Activated CD4-positive, CD25-positive, alpha-beta regulatory T cell treated with anti-CD3 and anti-CD28 coated beads, Interleukin-2, amount 50 U/mL, for 24 hours (primary cell): Measurements from ENCODE around the gene STK39.
"Not testable (repeated sequence)": the region's sequence is repeated elsewhere in the genome, so short reads cannot be mapped to it uniquely, and the experiment has no call there.

Source experiments
- ATAC-seq, 2 donors: fragments of 150-1000 bp; cut with Tn5 transposase; one replicate each; pipeline ENCODE4 v1.10.0; 2021; ENCODE audit warnings: mild to moderate bottlenecking in 1 of 2, moderate library complexity in 1 of 2

The STK39 gene

DNA sequence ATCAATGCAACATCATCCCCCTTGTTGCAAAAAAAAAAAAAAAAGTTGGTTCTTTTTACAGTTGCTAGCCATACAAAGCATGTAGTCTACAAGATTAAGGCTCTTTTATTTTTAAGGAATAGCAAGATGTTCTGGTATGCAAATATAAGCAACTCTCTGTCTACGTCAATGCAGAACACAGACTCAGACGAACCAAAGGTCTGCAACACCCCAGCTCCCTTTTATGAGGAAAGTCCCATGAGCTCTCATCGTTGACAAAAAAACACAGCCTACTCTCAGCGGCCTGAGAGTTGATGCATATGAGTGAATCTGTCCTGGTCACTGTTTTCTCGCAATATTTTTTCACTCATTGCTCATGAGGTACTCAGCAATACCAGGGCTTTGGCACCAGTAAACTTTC, 112.9 kb downstream of the STK39 start:
- ATAC-seq, result no peak

DNA sequence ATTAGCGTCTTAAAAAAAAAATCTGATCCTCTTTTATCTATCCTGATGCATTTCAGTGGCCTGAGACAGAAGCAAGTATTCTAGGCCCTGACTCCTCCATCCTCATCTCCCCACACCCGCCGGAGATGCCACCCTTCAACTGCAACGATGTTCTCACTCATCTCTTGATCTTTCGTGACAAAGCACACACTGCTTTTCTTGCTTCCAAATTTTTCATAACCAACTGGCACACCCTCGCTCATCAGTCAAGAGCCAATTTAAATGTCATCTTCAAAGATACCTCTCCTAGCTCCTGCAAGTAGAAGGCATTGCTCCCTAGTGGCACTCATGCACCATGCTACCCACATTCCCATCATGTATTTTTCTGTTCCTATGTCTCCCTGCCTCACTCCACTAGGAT, 115.0 kb downstream of the STK39 start:
- ATAC-seq, result no peak

DNA sequence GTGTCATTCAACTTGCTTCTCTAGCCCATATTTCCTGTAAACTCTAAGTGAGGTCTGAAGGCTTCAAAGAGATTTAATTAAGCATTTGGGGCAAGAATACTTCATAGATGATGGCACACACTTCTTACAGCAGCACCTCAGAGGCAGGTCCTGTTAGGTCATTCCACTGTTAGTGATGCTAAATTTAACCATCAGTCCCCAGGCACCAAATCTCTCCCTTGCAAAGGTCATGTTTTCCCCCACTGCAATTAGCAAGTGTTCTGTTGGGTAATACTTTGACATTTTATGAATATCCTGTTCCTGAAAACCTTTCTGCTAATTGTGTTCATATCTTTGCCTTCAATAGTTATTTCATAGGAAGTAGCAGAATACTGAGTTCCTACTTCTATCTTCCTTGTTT, 117.0 kb downstream of the STK39 start:
- ATAC-seq, result no peak

DNA sequence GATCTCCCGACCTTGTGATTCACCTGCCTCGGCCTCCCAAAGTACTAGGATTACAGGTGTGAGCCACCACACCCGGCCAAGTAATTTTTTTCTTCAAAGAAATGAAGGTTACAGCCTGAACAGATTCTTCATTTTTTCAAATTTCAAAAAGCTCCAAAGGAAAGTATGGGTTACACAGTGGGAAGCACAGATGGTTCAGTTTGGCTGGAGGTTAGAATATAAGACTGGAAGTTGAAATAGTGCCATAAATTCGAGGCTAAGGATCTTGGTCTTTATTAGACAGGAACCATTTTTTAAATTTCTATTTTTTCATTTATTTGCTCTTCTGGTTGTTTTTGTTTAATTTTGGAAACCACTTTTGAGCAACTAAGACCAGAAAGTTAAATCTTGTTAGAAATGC, 120.0 kb downstream of the STK39 start:
- ATAC-seq, result no peak

DNA sequence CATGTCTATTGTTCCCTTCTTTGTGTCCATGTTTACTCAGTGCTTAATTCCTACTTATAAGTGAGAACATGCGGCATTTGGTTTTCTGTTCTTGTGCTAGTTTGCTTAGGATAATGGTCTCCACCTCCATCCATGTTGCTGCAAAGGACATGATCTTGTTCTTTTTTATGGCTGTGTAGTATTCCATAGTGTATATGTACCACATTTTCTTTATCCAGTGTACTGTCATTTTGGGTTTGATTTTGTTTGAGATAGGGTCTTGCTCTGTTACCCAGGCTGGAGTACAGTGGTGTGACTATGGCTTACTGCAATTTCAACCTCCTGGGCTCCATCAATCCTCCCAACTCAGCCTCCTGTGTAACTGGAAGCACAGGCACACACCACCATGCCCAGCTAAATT, 125.2 kb downstream of the STK39 start:
- not testable (repeated sequence) for ATAC-seq

DNA sequence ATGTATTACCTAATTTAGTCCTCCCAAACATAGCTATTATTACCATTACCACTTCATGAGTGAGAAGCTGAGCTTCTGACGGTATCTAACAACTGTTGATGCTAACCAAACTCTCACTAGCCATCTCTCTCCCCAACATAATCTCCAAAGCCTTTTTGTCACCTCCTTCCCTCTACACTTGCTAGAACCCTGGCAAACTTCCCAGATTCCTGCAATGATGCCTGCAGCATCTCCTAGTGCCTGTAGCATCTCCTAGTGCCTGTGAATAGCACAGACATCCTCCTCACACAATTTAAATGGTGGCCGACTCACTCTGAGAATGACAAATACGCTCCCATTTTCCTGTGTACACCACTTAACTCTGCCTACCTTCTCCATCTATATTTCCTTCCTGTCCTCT, 126.7 kb downstream of the STK39 start:
- ATAC-seq, result no peak

DNA sequence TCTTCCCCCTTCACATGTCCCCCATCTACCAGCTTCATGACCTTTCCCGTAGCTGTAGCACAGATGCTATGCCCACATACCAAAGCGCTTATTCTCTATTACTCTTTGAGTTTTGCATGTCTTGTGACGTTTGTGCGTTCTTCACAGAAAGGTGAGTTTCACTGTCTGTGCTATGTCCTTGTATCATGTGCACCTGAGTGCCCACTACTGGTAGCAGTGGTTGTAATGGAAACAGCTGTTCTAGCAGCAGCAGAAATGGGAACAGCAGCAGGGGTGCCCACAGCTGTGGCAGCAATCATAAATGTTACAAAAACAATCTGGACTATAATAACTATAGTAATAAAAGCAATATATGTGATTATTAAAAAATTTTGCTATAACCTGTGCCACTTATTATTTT, 127.1 kb downstream of the STK39 start:
- no peak for ATAC-seq

DNA sequence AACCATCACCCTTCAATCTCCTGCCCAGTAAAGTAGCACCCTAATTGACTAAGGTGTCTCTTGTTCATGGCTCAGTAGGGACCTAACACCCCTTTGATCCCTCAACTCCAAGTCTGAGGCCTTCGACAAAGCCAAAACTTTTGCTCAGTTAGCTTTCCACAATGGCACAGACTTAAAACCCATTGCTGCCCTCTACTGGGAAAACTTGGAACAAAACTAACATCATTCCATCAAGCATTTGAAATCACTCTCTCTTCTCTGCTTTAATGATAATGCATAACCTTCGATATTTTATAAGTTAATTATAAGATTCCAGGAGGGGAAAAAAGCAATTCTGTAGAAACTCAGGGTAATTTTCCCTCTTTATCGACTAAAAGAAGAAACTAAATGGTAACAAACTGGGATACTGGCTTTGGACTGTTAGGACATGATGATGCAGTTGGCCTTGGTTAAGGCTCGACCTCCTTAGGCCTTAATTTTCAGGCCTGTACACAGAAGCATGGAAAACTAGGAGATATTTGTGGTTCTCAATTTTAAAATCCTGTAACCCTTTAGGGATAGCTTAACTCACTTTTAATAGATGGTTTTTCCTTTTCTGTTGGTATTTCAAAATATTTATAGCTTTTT, 127.8 kb downstream of the STK39 start:
- no peak for ATAC-seq

DNA sequence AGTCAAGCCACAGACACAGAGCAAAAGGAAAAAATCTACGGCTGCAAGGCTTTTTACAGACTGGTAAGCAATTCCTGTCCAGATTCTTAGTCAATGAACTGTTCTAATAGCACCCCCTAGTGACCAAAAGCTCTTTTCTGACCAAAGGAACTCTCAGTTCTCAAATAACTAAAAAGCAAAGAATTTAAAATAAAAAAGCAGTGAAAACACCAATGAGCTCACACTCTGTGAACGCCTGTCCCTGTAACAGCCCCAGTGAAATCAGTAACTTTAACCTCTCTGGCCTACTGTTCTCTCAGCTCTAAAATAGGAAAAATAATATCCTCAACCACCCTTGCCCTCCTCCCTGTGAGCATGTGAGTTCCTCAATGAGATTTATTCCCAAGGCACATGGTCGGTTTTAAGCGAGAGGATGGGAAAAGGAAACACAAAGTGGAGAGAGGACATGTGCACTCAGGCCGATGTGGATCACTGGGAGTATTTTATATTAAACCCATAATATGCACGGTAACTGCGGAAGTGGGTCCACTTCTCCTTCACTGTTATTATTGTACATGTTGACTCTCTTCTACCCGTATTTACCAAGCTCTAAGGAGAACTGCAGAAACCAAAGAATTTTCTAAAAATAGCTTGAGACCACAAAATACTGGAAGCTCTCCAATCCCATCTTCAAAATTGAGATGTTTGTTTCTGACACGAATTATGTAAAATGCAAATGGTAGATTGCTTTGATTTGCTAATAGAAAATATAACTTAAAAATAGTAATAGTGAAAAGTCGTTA, 128.5 kb downstream of the STK39 start:
- peak in 1 of 2 donors; percentile 36 for ATAC-seq

DNA sequence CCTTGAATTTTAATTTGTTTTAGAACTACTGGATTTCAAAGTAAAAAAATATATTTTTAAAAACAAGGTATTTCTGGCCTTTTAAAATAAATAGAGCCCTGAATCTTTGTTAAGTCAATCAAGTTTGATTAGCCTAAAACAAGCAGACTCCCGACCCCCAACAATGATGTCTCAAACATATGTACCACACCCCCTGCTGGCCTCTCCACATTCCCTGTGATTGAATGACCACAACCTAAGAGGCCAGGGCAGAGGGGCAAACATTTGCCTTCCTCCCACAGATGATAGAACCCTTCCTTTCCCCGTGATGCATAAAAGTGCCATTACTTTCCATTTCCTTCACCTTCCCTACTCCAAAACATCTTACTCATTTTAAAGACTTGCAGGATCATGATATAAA, 130.9 kb downstream of the STK39 start:
- ATAC-seq, result no peak

DNA sequence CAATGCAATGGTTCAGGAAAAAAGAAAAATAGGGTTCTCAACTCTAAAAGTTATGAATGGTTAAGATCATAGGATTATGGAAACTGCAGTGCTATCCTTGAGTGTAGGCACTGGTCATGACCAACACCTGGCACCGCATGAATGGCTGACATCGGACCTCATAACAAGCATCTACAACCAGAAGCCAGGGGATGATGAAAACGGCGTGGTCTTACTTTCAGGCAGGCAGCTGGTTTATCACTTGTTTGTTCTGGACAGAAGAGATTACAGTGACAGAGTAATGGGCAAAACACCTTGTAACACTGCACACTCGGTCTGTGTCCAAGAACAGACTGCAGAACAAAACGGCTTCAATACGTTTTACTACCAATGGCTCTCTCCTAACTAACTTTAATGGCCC, 132.8 kb downstream of the STK39 start:
- no peak for ATAC-seq

DNA sequence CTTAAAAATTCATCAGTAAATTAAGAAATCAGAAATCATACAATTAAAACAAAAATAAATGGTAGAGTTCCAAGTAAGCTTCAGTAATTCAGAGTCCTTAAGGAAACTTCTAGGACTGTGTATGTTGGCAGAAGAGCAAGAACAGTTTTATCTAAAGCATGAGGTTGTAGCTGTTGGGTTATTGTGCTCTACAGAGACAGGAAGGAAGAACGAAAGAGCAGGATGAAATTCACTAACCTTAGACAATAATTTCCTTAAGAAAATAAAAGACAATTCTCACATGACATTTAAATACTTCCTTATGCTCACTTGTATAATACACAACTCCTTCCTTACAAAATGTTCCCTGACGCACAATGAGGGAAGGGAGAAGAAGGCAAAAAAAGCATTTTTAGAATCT, 133.4 kb downstream of the STK39 start:
- no peak for ATAC-seq

DNA sequence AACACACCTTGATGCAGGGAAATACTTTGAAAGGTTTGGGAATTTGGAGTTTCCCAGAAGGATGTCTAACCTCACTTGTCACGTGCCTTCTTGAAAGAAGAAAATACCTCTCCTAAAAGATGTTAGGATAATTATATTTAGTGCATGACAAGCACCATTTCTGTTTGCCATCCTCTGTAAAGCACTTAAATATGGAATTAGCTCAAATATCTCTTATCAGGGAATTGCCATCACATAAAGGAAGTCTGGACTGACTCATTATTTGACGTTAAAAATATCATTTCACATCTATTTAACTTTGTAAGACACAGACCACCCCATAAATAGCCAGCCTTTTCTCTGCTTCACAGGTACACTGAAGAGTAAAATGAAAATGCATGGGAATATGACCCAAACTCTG, 140.1 kb downstream of the STK39 start:
- ATAC-seq, result no peak

DNA sequence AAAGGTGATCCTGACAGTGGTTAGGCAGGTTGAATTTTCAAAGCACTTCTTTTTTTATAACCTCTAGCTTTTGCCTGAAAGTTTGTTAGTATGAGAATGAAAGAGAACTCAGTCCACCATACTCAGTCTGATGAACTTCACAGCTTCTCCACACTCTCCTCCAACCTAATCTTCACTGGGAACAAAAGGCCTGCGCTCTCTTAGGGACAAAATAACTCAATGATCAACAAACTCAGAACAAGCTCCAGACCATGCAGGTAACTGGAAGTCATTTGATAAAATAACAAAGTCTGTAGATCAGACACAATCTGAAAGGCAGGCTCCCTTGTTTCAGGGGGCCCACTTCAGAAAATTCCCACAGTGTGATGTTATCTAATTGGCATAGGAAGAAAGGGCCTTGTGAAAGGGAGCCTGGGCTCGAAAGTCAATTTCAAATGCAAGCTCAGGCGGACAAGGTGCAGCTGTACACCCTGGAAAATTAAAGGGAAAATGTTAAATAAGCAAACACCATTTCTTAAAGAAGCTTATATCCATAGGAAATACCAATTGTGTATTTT, 142.2 kb downstream of the STK39 start:
- no peak for ATAC-seq

DNA sequence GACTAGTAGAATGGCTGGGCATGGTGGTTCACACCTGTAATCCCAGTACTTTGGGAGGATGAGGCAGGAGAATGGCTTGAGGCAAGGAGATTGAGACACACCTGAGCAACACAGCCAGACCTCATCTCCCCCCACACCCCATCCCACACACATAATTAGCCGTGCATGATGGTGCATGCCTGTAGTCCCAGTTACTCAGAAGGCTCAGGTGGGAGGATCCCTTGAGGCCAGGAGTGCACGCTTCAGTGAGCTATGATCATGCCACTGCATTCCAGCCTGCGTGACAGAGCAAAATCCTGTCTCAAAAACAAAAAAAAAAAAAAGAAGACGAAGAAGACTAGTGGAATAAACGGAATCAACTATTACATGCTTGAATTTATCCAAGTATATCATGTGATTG, 150.0 kb downstream of the STK39 start:
- ATAC-seq, result no peak

DNA sequence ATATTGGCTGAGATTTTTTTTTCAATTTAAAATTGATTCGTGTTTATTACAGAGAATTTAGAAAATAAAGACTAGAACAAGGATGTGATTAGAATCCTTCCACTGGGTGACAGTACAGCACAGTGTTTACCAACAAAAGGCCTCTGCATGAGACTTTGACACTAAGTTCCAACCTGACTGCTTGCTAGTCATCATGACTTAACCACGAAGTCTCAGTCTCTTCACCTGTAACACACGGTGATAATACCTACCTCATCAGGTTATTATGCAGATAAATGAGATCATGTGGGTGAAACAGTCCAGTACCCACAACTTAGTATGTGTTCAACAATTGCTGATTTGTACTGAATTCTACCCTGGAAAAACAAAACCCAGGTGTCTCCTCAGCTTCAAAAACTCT, 151.2 kb downstream of the STK39 start:
- peak; percentile 28 to 62 for ATAC-seq

DNA sequence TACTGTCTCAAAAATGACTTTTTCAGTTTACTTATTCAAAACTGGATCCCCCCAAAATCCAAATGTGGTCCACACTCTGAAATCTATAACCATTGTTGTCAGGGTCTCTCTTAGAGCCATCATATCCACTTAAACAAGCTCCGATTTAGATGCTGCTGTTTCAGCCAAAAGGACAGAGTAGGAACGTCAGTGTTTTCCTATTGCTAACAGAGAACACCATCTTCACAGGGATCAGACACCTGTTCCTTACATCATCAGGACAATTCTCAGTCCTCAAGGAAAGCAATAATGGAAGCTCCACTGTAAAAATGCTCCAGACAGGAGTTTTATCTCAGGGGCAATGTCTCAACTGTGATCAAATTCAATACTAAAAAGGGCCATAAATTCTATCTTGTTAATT, 155.4 kb downstream of the STK39 start:
- ATAC-seq, result no peak

DNA sequence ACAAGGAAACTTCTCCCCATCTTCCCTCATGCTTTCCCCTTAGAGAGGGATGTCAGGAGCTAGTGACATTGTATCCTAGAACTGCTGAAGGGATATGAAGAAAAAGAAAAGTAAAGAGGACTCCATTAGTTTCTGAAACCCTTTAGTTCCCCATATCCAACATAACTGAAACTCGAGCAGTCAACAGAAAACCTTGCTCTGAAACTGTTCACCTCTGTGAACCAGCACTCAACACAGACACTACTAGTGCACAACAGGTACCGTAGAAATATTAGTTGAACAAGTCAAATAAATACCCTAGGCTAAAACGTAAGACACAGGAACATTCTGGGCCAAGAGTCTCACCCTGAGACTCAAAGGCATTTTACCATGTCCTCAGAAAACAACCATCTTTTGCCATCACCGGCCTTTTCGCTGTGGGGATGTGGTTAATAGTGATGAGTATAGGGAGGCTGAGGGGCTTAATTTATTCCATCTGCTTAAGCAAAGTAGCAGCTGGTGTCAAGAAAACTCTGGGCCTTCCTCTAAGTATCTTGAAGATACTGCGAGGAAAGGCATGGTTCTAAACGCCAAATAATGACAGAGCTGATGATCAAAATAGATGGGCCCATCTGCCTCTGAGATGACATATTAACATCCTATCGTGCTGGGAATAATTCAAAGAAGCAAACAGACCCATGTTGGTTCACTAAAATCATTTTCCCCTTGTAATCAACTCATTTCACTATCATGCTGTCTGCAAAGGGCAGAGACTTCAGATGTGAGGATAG, 156.8 kb downstream of the STK39 start:
- ATAC-seq, result no peak

DNA sequence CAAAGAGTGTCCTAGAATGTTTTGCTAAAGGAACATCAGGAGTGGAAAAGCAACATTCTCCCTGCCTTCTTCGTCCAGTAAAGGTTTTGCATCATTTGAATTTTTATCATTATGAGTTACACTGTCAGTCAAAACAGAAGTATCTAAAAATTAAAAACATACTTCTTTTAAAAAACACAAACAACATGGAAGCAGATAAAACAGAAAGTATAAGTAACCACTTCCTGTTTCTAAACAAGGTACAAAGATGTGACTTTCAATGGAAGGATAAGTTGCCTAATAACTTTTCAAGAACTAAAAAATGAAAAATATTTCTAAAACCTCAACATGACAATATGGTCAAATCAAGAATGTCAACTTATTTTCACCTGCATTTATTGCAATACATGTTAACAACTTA, 158.2 kb downstream of the STK39 start:
- ATAC-seq, result no peak

DNA sequence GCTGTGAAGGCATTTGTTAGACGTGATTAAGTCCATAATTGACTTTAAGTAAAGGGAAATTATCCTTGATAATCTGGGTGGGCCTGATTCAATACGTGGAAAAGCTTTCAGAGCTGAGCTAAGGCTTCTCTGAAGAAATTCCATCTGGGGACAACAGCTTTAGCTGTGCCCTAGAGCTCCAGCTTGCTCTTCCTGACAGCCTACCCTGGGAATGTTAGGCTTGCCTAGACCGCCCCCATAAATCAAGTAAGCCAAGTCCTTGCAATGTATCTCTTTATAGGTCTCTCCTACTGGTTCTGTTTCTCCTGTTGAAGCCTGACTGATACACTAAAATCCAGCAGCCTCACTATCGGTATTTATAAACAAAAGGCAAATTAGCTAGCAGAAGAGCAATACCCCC, 160.0 kb downstream of the STK39 start:
- no peak for ATAC-seq

DNA sequence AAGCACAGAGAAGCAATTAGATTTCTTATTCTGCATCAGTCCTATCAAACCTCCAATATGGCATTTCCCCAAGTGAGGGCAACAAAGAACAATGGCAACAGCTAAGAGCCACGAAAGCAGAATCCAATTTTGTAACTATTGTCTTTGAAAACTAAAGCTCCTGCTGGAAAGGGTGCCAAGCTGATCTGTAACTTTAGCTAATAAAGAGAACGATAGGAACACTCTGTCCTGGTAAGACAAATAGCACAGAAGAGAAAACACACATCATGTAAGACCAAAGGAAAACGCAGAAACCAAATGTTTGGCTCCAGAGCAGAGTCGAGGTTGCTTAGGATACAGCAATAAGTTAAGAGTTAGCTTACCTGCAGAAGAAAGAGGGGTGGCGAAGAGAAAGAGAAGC, 160.5 kb downstream of the STK39 start:
- no peak for ATAC-seq

DNA sequence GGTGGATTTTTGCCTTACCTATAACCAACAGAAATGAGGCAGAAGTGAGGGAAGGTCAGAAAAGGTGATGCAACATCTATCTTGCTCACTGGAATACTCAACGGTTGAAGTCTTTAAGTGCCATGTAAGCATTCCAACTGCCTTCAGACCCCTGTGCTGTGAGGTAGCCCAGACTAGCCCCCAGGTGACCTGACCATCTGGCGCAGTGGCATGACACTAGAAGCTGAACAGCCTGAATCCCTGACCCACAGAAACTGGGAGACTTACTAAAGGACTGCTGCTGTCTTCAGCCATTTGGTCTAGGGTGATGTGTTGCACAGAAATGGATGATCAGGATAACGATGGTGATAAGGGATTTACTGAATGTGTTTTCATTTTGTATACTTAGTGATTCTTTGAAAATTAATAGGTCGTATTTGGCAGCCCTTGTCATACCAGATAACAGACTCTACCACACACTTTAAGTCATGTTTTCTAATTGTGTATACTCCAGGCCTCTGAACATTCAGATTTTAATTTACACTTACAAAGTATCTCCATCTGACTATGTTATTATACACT, 161.5 kb downstream of the STK39 start:
- ATAC-seq, result no peak

DNA sequence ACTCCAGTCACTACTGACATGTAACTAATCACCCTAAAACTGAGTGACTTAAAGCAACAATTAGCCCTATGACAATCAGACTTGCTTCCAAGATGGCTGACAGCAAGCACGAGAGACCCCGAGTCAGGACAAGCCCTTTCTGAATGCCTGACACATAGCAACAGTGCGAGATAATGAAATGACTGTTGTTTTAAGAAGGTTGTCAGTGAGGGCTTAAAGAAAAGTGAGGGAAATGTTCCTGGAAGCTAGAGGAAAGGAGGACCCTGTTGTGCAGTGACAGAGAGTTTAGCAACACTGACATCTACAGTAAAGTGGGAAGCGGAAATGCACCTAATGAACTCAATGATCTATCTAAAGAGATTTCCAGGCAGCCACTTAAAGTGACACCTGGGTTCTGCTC, 163.1 kb downstream of the STK39 start:
- ATAC-seq, result no peak
